Trophoblast cell (in vitro differentiated cells and primary cell): ENCODE data around the gene ETNPPL.

Experiments
- DNase-seq, 2 donors: peaks; one replicate each; pipeline ENCODE4 v3.0.0-alpha.2; 2016
- H2AFZ ChIP-seq: 2 replicates; pipeline ENCODE4 v1.6.1; 2013; ENCODE audit warnings: low read length, moderate library complexity, mild to moderate bottlenecking; ENCODE audit not compliant: insufficient read depth, poor library complexity
- H2AK5ac ChIP-seq: 2 replicates; pipeline ENCODE4 v1.6.1; 2013; ENCODE audit warnings: mild to moderate bottlenecking, low read length
- H2BK120ac ChIP-seq: 2 replicates; pipeline ENCODE4 v1.6.1; 2013; ENCODE audit warnings: low read length, mild to moderate bottlenecking, moderate library complexity; ENCODE audit not compliant: insufficient read depth, poor library complexity
- H2BK12ac ChIP-seq: 2 replicates; pipeline ENCODE4 v1.6.1; 2013; ENCODE audit warnings: mild to moderate bottlenecking, low read length, moderate library complexity
- H2BK5ac ChIP-seq: 2 replicates; pipeline ENCODE4 v1.6.1; 2013; ENCODE audit warnings: low read length, low read depth, moderate library complexity, mild to moderate bottlenecking; ENCODE audit not compliant: poor library complexity
- H3K14ac ChIP-seq: 2 replicates; pipeline ENCODE4 v1.6.1; 2013; ENCODE audit warnings: mild to moderate bottlenecking, low read length
- H3K18ac ChIP-seq: 2 replicates; pipeline ENCODE4 v1.6.1; 2013; ENCODE audit warnings: mild to moderate bottlenecking, low read length
- H3K23ac ChIP-seq: 2 replicates; pipeline ENCODE4 v1.6.1; 2013; ENCODE audit warnings: low read length
- H3K27ac ChIP-seq: 2 replicates; pipeline ENCODE4 v1.5.1; 2013; ENCODE audit warnings: low read depth, mild to moderate bottlenecking, inconsistent platforms, low read length, moderate library complexity
- H3K27me3 ChIP-seq: 2 replicates; pipeline ENCODE4 v1.6.1; 2013; ENCODE audit warnings: inconsistent platforms, mild to moderate bottlenecking, low read length, moderate library complexity; ENCODE audit not compliant: insufficient read depth
- H3K36me3 ChIP-seq, 2 experiments: 1 replicate in 1 of 2; 2 replicates in 1 of 2; pipeline ENCODE4 v1.6.1; 2013; ENCODE audit warnings: low read length in 2 of 2, mild to moderate bottlenecking in 2 of 2, moderate library complexity in 1 of 2; ENCODE audit not compliant: insufficient read depth in 2 of 2, control insufficient read depth in 1 of 2
- H3K4ac ChIP-seq: 2 replicates; pipeline ENCODE4 v1.6.1; 2013; ENCODE audit warnings: low read depth, mild to moderate bottlenecking, low read length, moderate library complexity
- H3K4me1 ChIP-seq, 2 experiments: 1 replicate in 1 of 2; 2 replicates in 1 of 2; pipeline ENCODE4 v1.6.1; 2013; ENCODE audit warnings: low read length in 2 of 2, mild to moderate bottlenecking in 2 of 2, moderate library complexity in 1 of 2; ENCODE audit not compliant: insufficient read depth in 2 of 2, control insufficient read depth in 1 of 2
- H3K4me2 ChIP-seq: 2 replicates; pipeline ENCODE4 v1.6.1; 2013; ENCODE audit warnings: inconsistent platforms, mild to moderate bottlenecking, low read length, moderate library complexity
- H3K4me3 ChIP-seq: 2 replicates; pipeline ENCODE4 v1.5.1; 2013; ENCODE audit warnings: mild to moderate bottlenecking, low read depth, low read length, inconsistent platforms
- H3K79me1 ChIP-seq: one replicate; pipeline ENCODE4 v1.6.1; 2013; ENCODE audit warnings: low read length
- H3K79me2 ChIP-seq: 2 replicates; pipeline ENCODE4 v1.6.1; 2013; ENCODE audit warnings: low read length, mild to moderate bottlenecking; ENCODE audit not compliant: control insufficient read depth, insufficient read depth, poor library complexity
- H3K9ac ChIP-seq: 2 replicates; pipeline ENCODE4 v1.6.1; 2013; ENCODE audit warnings: mild to moderate bottlenecking, low read length
- H3K9me3 ChIP-seq: 2 replicates; pipeline ENCODE4 v1.6.1; 2013; ENCODE audit warnings: low read depth, mild to moderate bottlenecking, control low read depth, inconsistent platforms, low read length; ENCODE audit not compliant: insufficient read depth
- H4K12ac ChIP-seq: 2 replicates; pipeline ENCODE4 v1.6.1; 2013; ENCODE audit warnings: low read depth, mild to moderate bottlenecking, low read length, moderate library complexity
- H4K8ac ChIP-seq: 2 replicates; pipeline ENCODE4 v1.6.1; 2013; ENCODE audit warnings: low read depth, mild to moderate bottlenecking, low read length, moderate library complexity
- H4K91ac ChIP-seq: one replicate; pipeline ENCODE4 v1.6.1; 2013; ENCODE audit warnings: low read depth, mild to moderate bottlenecking, low read length, moderate library complexity
- WGBS: extraction: QIAGEN DNeasy Blood & Tissue Kit; methylation state at CpG from one replicate; pipeline ENCODE4 v1.1.7; 2013; ENCODE audit warnings: missing lambda C conversion rate; ENCODE audit not compliant: insufficient read length, insufficient coverage; ENCODE audit errors: extremely low coverage; 5-methylcytosine and 5-hydroxymethylcytosine counted together

ETNPPL gene

GRCh38 chr4:108786351-108786750 lies 23.5 kb upstream of the ETNPPL start:
- Histone ChIP-seq H3K27me3 (no peaks in the 10 kb centered on the region), H2BK12ac (no peak overlapping the region), H3K27ac (no peak overlapping the region), H3K14ac (no peak overlapping the region), H2BK120ac (no peak overlapping the region), H2AFZ (no peak overlapping the region), H3K23ac (no peak overlapping the region), H3K4me3 (no peak overlapping the region), H2AK5ac (no peak overlapping the region), H3K79me2 (no peaks in the 10 kb centered on the region), H4K91ac (no peak overlapping the region), H3K9ac (no peak overlapping the region), H3K4me2 (no peak overlapping the region), H3K4ac (no peak overlapping the region), H4K12ac (no peak overlapping the region), H2BK5ac (no peak overlapping the region), H3K4me1 (no peaks in the 10 kb centered on the region), H3K79me1 (no peaks in the 10 kb centered on the region), H3K18ac (no peak overlapping the region), H3K9me3 (no peaks in the 10 kb centered on the region), H3K36me3 (no peaks in the 10 kb centered on the region), H4K8ac (no peak overlapping the region)
- no CpG with 5 or more reads among the region's 8 CpGs for WGBS
- DNase-seq = no peak

- Histone ChIP-seq H4K12ac (no peak overlapping the region), H2BK5ac (no peak overlapping the region), H3K18ac (no peak overlapping the region), H4K8ac (no peak overlapping the region), H3K79me1 (no peaks in the 10 kb centered on the region), H2AFZ (no peak overlapping the region), H3K23ac (no peak overlapping the region), H4K91ac (no peak overlapping the region), H3K27ac (no peak overlapping the region), H2AK5ac (no peak overlapping the region), H3K4me1 (no peaks in the 10 kb centered on the region), H3K14ac (no peak overlapping the region), H3K27me3 (no peaks in the 10 kb centered on the region), H3K36me3 (no peaks in the 10 kb centered on the region), H3K4me3 (no peak overlapping the region), H3K9ac (no peak overlapping the region), H3K4ac (no peak overlapping the region), H2BK12ac (no peak overlapping the region), H3K79me2 (no peaks in the 10 kb centered on the region), H3K9me3 (no peaks in the 10 kb centered on the region), H3K4me2 (no peak overlapping the region), H2BK120ac (no peak overlapping the region)
- no peak for DNase-seq
- WGBS = no CpG with 5 or more reads among the region's 3 CpGs
Measured at GRCh38 chr4:108783665-108784463, 21.0 kb upstream of the ETNPPL start.

GRCh38 chr4:108779958-108780357 lies 17.1 kb upstream of the ETNPPL start:
- Histone ChIP-seq H3K18ac (no peak overlapping the region), H3K23ac (no peak overlapping the region)

GRCh38 chr4:108777388-108777787 lies 14.5 kb upstream of the ETNPPL start:
- Histone ChIP-seq H3K36me3 (no peaks in the 10 kb centered on the region), H3K18ac (no peak overlapping the region)
- WGBS = no CpG with 5 or more reads among the region's 2 CpGs

More at GRCh38 chr4:108779958-108780357, 17.1 kb upstream of the ETNPPL start:
- DNase-seq = no peak
- Histone ChIP-seq H4K8ac (no peak overlapping the region), H3K4me1 (no peaks in the 10 kb centered on the region), H3K9me3 (no peaks in the 10 kb centered on the region), H3K4me3 (no peak overlapping the region), H2AK5ac (no peak overlapping the region), H3K27ac (no peak overlapping the region), H2BK120ac (no peak overlapping the region), H3K79me1 (no peaks in the 10 kb centered on the region), H2AFZ (no peak overlapping the region), H2BK12ac (no peak overlapping the region), H3K36me3 (no peaks in the 10 kb centered on the region), H3K14ac (no peak overlapping the region), H2BK5ac (no peak overlapping the region), H3K79me2 (no peaks in the 10 kb centered on the region), H3K9ac (no peak overlapping the region), H4K12ac (no peak overlapping the region), H4K91ac (no peak overlapping the region), H3K4me2 (no peak overlapping the region), H3K4ac (no peak overlapping the region), H3K27me3 (no peaks in the 10 kb centered on the region)

More at GRCh38 chr4:108777388-108777787, 14.5 kb upstream of the ETNPPL start:
- H3K79me1 ChIP-seq = no peaks in the 10 kb centered on the region
- no peak overlapping the region for H2BK120ac ChIP-seq
- no peak overlapping the region for H3K4me3 ChIP-seq
- H3K27ac ChIP-seq = no peak overlapping the region
- H4K91ac ChIP-seq = no peak overlapping the region
- no peak overlapping the region for H2BK5ac ChIP-seq
- H3K4me1 ChIP-seq = no peaks in the 10 kb centered on the region
- H2BK12ac ChIP-seq = no peak overlapping the region
- H2AFZ ChIP-seq = no peak overlapping the region
- no peak overlapping the region for H4K8ac ChIP-seq
- H3K14ac ChIP-seq = no peak overlapping the region
- no peak overlapping the region for H2AK5ac ChIP-seq
- H4K12ac ChIP-seq = no peak overlapping the region
- H3K9me3 ChIP-seq = no peaks in the 10 kb centered on the region
- H3K23ac ChIP-seq = no peak overlapping the region
- no peak for DNase-seq
- no peak overlapping the region for H3K4me2 ChIP-seq
- H3K79me2 ChIP-seq = no peaks in the 10 kb centered on the region
- H3K9ac ChIP-seq = no peak overlapping the region
- no peaks in the 10 kb centered on the region for H3K27me3 ChIP-seq
- no peak overlapping the region for H3K4ac ChIP-seq
